GM19395 (cell line): Measurements from ENCODE around the gene NR5A2.

Source experiments
- ATAC-seq: cut with Tn5 transposase; IDR thresholded peaks from one replicate; pipeline ENCODE4 v1.9.1; 2021; ENCODE audit warnings: mild to moderate bottlenecking, moderate library complexity; ENCODE audit not compliant: unreplicated experiment

NR5A2 gene

GRCh38 chr1:200027264-200027823 lies at the start of gene NR5A2:
Gene NR5A2, plus strand, starts transcription at chr1:200027710. Its CDS starts 138 bp downstream, at chr1:200027848.
- no peak for ATAC-seq

- ATAC-seq: no peak
Measured at GRCh38 chr1:199978408-199978940, 49.0 kb upstream of the NR5A2 start.

- no peak for ATAC-seq
Measured at GRCh38 chr1:199979071-199979470, 48.4 kb upstream of the NR5A2 start.

- no peak for ATAC-seq
Measured at GRCh38 chr1:199981584-199981983, 45.9 kb upstream of the NR5A2 start.

- no peak for ATAC-seq
Measured at GRCh38 chr1:199982606-199983005, 44.9 kb upstream of the NR5A2 start.

- no peak for ATAC-seq
Measured at GRCh38 chr1:199983531-199983930, 44.0 kb upstream of the NR5A2 start.

- no peak for ATAC-seq
Measured at GRCh38 chr1:199995096-199995685, 32.3 kb upstream of the NR5A2 start.

- no peak for ATAC-seq
Measured at GRCh38 chr1:200005165-200005564, 22.3 kb upstream of the NR5A2 start.

GRCh38 chr1:200006711-200007110 lies 20.8 kb upstream of the NR5A2 start:
- ATAC-seq: no peak

GRCh38 chr1:200015811-200016210 lies 11.7 kb upstream of the NR5A2 start:
- ATAC-seq: no peak

GRCh38 chr1:200021577-200022238 lies 5.8 kb upstream of the NR5A2 start:
- ATAC-seq: no peak

- no peak for ATAC-seq
Measured at GRCh38 chr1:200022239-200022804, 5.2 kb upstream of the NR5A2 start.

- no peak for ATAC-seq
Measured at GRCh38 chr1:200028586-200029034, 1.1 kb downstream of the NR5A2 start.

GRCh38 chr1:200029035-200029821 lies 1.7 kb downstream of the NR5A2 start:
- no peak for ATAC-seq

- no peak for ATAC-seq
Measured at GRCh38 chr1:200029822-200030152, 2.3 kb downstream of the NR5A2 start.

- ATAC-seq: no peak
Measured at GRCh38 chr1:200030791-200031190, 3.3 kb downstream of the NR5A2 start.

GRCh38 chr1:200033511-200034261 lies 6.2 kb downstream of the NR5A2 start:
- ATAC-seq: no peak

- no peak for ATAC-seq
Measured at GRCh38 chr1:200034262-200034557, 6.7 kb downstream of the NR5A2 start.

GRCh38 chr1:200034761-200035396 lies 7.4 kb downstream of the NR5A2 start:
- ATAC-seq: no peak

GRCh38 chr1:200035397-200035955 lies 8.0 kb downstream of the NR5A2 start:
- ATAC-seq: no peak
